CD4-positive, alpha-beta T cell treated with Interleukin-6 at 100 ng/mL for 8 hours (primary cell): ENCODE results near the gene TRERF1.
A peak's percentile ranks its signal among the peaks of the same experiment; 100 is the strongest.

ENCODE experiments used
- DNase-seq: peaks from one replicate; pipeline ENCODE4 v3.0.0-alpha.2; 2020; ENCODE audit warnings: mixed read lengths, low spot score

Gene TRERF1

GRCh38 chr6:42251500-42251899 is 200.2 kb downstream of the TRERF1 start:
- no peak for DNase-seq

DNA sequence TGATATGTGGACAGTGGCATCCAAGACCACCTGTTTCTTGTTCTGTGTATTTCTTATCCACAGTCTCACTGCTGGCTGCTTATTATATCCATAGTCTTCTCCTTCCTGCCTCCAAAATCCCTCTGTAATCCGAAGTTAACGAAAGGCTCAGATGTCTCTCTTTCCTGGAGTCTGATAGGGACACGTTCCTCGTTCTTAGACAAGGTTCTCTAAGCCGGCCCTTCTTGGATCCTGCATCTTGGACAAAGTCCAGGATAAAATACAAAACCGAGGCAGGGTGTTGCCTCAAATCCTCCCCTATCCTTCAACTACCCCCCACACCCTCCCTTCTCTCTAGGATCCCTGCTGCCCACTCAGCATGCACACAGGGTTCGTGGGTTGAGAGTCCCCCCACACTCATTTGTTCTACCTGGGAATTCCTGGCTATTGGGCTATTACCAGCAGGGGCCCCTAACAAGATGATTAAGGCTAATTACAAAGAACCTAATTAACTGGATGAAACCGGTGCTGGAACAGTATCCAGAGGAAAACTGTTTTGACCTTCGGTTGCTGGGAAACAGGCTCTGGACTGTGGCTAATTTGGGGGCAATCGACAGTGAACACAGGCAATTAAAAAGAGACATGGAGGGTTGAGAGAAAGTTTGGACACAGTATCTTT is 201.3 kb downstream of the TRERF1 start:
- DNase-seq = no peak

DNA sequence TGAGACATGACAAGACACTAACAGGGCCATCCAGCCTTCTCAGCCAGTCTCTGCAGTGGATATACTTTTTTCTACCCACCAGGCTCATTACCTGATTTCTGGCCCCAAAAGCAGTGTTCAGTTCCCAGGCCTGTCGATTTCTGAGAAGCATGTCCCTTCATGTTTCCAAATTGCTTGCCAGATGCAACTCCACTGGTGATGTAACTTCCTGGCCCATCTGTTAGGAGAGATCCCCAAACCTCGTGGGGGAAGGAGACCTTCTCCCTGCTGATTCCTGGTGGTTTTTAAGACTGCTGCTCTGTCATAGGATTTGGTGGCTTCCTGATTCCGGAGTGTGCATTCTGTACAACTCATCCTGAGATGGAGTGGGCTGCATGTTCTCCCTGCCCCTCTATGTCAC is 202.4 kb downstream of the TRERF1 start:
- DNase-seq = no peak

DNA sequence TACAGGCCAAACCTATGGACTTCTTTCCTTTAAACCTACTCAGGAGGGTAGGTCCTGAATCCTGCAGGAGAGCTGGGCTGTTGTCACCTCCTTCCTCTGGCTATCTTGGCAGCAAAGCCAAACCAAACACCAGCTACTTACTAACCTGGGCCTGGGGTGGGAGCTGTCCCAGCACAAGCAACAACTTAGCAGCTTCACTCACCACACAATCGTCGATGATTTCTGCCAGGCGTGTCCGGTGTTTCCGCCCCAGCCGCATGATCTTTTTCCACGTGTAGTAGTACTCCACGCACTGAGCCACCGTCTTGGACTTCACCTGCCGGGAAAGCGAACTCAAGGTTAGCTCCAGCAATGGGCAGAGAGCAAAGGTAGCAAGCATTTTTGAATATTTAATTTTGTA is 208.7 kb downstream of the TRERF1 start:
- DNase-seq = no peak

- no peak for DNase-seq
These were observed 209.8 kb downstream of the TRERF1 start for GRCh38 chr6:42241915-42242314.

GRCh38 chr6:42239736-42240375 is 211.9 kb downstream of the TRERF1 start:
- no peak for DNase-seq

- no peak for DNase-seq
These were observed 212.4 kb downstream of the TRERF1 start for GRCh38 chr6:42239333-42239732.

- no peak for DNase-seq
These were observed 213.9 kb downstream of the TRERF1 start for GRCh38 chr6:42237857-42238256.

DNA sequence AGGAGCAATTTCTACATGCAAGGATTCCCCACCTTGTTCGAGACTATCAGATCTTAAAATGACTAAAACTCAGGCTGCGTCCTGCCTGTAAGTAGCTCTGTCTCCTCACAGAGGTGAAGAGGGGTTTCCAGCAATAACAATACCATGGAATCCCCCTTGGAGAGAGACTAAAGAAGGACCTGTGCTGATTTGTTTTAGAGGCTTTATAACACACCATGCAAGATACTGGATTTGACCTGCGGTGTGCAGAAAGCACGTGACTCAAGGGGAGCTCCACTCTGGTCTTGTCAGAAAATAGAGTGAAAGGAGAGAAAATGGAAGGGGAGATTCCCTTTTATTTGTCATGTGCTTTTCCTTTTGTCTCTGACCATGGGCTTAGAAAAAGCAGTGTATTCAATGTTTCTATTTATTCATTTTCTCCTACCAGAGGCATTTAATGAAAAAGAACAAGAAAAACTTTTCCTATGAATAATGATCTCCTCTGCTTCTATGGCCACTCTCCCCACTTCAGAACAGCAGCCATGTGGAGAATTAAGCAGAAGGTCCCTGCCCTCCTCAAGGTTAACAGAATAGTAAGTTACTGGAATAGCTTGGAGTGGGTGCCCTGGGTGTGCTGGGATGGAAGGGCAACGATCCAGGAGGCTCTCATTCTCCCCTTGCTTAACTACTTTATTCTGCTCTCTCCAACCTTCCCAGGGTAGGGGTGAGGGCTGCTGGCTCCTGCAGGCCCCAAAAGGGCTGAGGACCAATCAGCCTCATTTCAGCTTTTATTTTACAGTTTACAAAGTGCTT is 214.8 kb downstream of the TRERF1 start:
- DNase-seq = no peak

DNA sequence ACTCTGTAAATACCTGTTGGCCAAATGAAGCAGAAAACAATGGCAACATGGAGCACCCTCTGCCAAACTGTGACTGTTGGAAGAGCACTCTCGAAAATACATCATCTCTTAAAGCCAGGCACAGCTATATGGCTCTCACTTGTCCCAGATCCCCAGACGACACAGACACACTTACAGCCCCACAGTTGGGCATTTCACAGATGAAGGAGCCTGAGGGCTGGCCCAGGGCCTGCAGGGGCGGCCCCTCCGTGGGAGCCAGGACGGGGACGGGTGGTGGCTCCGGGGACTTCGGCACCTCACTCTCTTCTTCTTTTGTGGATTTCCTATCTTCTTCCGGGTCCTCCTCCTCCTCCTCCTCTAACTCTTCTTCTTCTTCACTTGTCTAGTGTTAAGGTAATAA is 215.7 kb downstream of the TRERF1 start:
- no peak for DNase-seq

DNA sequence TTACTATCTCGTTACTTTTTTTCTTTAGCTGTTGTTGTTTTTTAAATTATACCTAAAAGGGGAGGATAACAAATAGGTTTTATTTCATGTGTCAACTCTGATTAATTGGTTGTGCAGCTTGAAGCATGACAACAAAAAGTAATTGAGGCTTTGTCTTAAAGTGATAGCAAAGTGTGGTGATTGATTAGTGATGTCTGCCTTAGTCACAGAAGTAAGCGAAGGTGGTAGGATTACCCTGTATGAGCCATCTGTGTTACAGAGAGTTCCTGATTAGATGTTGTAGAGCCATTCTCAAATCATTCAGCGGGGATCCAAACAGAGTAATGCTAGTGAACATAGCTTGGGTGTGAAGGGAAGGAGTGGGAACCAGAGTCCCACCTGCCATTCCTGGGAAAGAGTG is 219.7 kb downstream of the TRERF1 start:
- DNase-seq = no peak

GRCh38 chr6:42230345-42231321 is 221.1 kb downstream of the TRERF1 start:
- no peak for DNase-seq

GRCh38 chr6:42229506-42230119 is 222.1 kb downstream of the TRERF1 start:
- DNase-seq = no peak

DNA sequence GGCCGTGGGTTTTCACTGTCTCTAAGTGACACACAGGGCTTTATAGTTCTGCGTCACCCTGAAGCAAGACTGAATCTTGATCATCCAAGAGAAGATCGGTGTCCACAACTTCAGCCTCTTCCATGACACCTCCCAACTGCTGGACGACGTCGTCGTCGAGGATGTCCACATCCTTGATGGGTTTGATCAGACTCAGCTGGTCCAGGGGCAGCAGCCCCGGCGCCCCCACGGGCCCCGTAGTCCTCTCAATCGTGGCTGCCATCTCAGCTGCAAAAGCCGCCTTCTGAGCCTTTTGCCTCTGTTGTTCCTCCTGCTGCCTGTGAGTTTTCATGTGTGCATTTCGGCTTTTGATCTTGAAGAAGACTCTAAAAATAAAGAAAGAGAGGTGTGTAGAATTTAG is 223.4 kb downstream of the TRERF1 start:
- no peak for DNase-seq

- DNase-seq = no peak
These were observed 224.4 kb downstream of the TRERF1 start for GRCh38 chr6:42227173-42227850.

DNA sequence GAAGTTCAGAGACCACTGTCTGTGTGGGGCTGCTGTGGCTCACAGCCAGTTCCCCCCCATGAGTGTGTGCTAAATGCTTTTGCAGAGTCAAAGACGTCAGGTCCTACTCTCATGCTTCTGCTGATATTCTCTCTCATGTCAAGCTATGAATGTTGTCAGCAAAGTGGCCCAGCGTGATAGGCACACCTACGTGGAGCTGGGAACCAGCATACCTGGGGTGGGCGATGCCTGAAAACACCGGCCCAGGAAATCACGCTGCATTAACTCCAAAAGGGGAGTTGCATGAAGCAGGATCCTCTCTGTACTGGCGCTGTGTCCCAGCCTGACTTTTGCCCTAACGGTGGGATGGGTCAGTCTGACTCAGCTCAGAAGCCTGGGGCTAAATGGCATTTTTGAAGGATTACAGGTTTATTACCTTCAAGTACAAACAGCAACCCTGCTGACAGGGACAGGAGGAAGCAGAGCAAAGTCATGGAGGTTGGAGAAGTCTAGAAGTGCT is 225.0 kb downstream of the TRERF1 start:
- DNase-seq = no peak

DNA sequence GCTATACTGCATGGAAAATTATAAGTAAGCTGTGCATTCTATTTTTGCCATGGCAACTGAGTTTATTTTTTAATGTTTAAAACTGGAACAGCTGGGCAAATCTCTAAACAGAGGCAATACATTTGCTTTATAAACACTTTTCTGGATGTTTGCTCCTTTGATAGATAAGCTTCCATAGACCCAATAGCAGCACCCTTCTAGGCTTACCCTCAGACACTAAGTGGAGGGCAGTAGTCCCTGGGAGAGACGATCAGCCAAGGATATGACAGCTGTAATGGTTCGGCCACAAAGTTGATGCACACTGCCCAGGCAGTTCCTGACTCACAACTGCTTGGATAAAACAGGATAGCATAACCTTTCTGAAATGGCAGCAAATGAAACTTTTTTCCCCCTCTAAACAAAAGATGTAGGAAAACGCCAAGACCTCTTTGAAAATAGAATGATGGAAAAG is 225.5 kb downstream of the TRERF1 start:
- DNase-seq = no peak

GRCh38 chr6:42225419-42225818 is 226.3 kb downstream of the TRERF1 start:
- DNase-seq = no peak

DNA sequence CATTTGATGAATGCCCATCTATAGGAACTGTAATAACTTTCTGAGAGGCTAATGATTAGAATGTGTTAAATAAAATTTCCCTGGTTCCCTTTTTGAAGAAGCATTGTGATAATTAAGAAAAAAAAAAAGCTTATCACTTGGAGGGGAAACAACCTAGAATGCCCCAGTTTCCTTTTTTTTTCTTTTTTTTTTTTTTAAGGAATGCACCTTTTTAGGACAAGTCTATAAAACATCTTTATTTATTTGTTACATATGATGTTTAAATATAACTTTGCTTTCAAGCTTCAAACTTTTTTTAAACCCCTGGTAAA is 226.7 kb downstream of the TRERF1 start:
- DNase-seq = no peak

DNA sequence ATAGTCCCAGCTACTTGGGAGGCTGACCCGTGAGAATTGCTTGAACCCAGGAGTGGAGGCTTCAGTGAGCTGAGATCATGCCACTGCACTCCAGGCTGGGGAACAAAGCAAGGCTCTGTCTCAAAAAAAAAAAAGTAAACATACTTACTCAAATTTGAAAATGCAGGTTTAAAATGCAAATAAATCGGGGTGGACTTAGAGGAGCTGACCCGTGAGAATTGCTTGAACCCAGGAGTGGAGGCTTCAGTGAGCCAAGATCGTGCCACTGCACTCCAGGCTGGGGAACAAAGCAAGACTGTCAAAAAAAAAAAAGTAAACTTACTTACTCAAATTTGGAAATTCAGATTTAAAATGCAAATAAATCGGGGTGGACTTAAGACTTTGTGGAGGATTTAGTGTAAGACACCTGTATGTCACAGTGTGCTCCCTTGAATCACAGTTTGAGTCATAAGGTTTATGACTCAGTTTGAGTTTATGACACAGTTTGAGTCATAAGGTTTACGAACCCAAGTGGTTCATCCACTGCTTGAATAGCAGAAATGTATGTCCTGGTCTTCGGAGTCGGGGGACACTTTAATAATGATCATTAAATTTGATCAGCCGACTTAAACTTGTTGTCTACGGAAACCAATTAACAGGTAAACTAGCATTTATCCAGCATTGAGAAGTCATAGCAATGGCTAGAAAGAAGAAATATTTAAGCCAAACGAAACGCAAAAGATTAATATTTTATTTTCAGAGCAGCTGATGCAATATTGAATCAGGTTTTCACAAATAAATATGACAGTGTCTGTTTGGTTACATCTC is 227.3 kb downstream of the TRERF1 start:
- peak; percentile 3 for DNase-seq
